ENCODE data around the gene CXorf38.
"Not testable (repeated sequence)": the region's sequence is repeated elsewhere in the genome, so short reads cannot be mapped to it uniquely, and the experiment has no call there.

The CXorf38 gene

DNA sequence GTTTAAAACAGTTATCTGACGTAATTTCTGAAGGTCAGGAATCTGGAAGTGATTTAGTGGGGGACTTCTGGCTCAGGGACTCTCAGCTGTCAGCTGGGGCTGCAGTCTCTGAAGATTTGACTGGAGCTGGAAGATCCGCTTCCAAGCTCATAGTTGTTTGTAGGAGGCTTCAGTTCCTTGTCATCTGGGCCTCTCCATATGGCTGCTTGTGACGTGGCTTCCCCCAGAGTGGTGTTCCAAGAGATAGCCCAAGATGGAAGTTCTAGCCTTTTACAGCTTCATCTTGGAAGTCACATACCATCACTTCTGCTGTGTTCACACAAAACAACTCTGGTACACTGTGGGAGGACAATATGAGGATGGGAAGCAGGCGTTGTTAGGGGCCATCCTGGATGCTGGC, 22.1 kb downstream of the CXorf38 start:
- DNase-seq: no peak

DNA sequence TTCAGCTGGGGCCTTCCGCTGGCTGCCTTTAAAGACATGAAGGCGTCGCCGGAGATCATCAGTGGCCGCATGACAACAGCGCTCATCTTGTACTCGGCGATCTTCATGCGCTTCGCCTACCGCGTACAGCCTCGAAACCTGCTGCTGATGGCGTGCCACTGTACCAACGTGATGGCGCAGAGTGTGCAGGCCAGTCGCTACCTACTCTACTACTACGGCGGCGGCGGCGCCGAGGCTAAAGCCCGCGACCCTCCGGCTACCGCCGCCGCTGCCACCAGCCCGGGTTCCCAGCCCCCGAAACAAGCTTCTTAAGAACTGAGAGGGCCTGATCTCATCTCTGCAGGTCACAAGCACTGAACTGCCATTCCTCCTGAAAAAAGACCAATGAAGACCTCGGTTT, 23.7 kb downstream of the CXorf38 start:
- no peak for DNase-seq

GRCh38 chrX:40623139-40623536, 24.2 kb downstream of the CXorf38 start, which contains the start of gene MPC1L:
MPC1L (plus strand) TSS chrX:40623428; CDS start chrX:40623566, 138 bp downstream.
- no peak for DNase-seq

- DNase-seq: no peak
Measured at GRCh38 chrX:40622479-40623138, 24.8 kb downstream of the CXorf38 start.

DNA sequence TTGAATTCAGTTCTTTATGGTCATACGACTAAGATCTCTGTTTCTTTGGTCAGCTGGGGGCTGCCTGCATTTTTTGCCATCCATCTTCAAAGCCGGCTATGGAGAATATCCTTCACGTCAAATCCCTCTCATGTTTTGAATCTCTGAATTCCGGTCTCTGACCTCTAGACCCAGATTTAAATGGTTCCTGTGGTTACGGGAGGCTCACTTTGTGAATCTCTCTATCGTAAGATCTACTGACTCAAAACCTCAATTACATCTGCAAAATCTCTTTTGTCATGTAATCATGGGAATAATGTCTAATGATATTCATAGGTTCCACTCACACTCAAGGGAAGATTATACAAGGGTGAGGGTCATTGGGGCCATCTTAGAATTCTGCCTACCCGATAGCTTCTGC, 29.8 kb downstream of the CXorf38 start:
- no peak for DNase-seq

DNA sequence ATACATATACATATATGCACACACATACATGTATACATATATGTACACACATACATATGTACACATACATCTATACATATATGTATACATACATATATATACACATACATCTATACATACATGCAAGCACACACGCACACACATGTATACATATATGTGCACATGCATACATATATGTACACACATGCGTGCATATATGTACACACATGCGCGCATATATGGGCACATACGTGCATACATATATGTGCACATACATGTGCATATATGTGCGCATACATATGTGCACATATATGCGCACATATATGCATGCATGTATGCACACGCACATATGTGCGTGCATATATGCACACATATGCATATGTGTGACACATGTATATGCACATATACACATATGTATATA, 31.4 kb downstream of the CXorf38 start:
- no peak for DNase-seq

GRCh38 chrX:40612511-40612910, 34.9 kb downstream of the CXorf38 start:
- no peak for DNase-seq

DNA sequence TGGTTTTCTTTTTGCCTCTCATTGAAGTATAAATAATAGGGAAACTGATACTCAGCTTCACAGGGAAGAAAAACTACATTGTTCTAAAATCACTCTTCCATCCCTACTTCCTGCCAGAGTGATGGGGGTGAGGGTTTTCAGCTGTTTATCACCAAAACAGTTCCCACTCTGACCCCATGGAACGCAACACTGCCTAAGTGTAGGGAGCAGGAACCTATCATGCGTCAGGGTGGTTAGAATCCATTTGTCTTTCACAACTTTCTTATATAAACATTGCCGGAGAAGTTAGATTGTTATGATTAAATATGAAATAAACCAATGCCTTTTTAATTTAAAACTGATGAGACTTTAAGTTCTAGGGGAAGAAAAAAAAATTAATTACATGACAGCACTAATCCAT, 40.0 kb downstream of the CXorf38 start:
- DNase-seq: no peak

GRCh38 chrX:40603446-40603845, 43.9 kb downstream of the CXorf38 start:
- no peak for DNase-seq

GRCh38 chrX:40589616-40590321, 57.6 kb downstream of the CXorf38 start:
- DNase-seq: peak; percentile 38

GRCh38 chrX:40587623-40588022, 59.7 kb downstream of the CXorf38 start:
- DNase-seq: peak; percentile 11

DNA sequence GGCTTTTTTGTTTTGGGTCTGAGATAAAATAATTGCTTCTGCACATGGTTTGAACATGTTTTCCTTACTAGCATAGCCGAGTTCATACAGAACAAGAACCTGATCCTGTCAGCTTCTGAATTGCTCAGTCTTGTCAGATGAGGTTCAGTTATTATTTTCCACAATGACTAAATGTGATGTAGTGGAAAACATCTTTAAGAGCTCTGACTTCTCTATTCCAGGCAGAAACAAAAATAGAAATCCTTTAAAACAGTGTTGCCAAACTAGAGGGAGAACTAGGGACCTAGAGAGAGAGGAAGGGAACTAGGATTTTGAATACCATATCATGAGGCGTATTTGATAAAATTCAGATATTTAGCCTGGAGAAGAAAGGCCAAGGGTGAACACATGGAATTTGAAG, 64.5 kb downstream of the CXorf38 start:
- no peak for DNase-seq

- not testable (repeated sequence) for DNase-seq
Measured at GRCh38 chrX:40582178-40582577, 65.2 kb downstream of the CXorf38 start.

DNA sequence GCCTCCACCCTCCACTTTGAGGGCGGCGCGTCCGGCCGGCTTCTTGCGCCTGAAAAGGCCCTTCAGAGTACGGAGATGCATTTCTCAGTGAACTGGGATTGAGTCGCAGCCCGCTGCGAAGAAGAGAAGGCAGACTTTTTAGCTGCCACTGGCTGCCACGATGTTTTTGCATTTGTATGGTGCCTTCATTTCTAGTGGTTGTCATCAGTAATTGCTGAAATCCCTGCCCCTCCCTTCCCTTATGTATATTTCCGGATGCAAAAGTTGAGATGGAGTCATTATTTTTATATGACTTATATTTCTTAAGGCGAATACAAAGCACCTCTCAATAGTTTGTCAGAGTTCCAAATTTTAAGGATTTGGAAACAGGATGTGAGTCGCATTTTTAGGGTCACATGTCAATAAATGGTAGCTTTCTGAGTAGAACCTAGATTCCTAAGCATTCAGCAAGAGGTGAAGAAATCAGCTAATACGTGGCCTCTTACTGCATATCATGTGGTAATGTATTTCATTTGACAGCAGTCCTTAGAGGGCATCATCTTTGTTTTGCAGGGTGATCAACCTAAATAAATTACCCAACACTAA, 65.9 kb downstream of the CXorf38 start:
- peak; percentile 12 for DNase-seq

- peak; percentile 90 for DNase-seq
Measured at GRCh38 chrX:40580537-40581335, 66.6 kb downstream of the CXorf38 start, which contains the start of gene ATP6AP2. ATP6AP2 (plus strand) TSS chrX:40580970; CDS start chrX:40581066, 96 bp downstream.

GRCh38 chrX:40579900-40580536, 67.3 kb downstream of the CXorf38 start:
- DNase-seq: no peak

GRCh38 chrX:40579141-40579540, 68.2 kb downstream of the CXorf38 start:
- no peak for DNase-seq

- DNase-seq: no peak
Measured at GRCh38 chrX:40578039-40578695, 69.2 kb downstream of the CXorf38 start.
